RWPE2 (cell line): ENCODE measurements around the gene TMPRSS11D.

Source experiments
- ATAC-seq: fragments of 200-7000 bp; cut with Tn5 transposase; 3 replicates; pipeline ENCODE4 v1.9.1; 2021; ENCODE audit warnings: low read depth
- DNase-seq: peaks from one replicate; pipeline ENCODE4 v3.0.0-alpha.2; 2020; ENCODE audit warnings: low spot score
- H3K27ac ChIP-seq: fragments of 450-650 bp; 2 replicates; pipeline ENCODE4 v1.5.1; 2017; ENCODE audit warnings: mild to moderate bottlenecking; ENCODE audit not compliant: poor library complexity, severe bottlenecking
- H3K27me3 ChIP-seq: fragments of 250-450 bp; sonication (Bioruptor Pico); 2 replicates; pipeline ENCODE4 v1.5.1; 2021; ENCODE audit warnings: mild to moderate bottlenecking, moderate library complexity; ENCODE audit not compliant: insufficient read depth, poor library complexity, severe bottlenecking
- H3K36me3 ChIP-seq: fragments of 250-450 bp; sonication (Bioruptor Pico); 2 replicates; pipeline ENCODE4 v1.5.1; 2020; ENCODE audit warnings: low read depth, mild to moderate bottlenecking, moderate library complexity
- H3K4me1 ChIP-seq: fragments of 250-450 bp; sonication (Bioruptor Pico); 2 replicates; pipeline ENCODE4 v1.5.1; 2021; ENCODE audit warnings: mild to moderate bottlenecking, moderate library complexity; ENCODE audit not compliant: insufficient read depth, poor library complexity, severe bottlenecking
- H3K4me3 ChIP-seq: fragments of 250-450 bp; sonication (Bioruptor Pico); 2 replicates; pipeline ENCODE4 v1.5.1; 2021; ENCODE audit warnings: mild to moderate bottlenecking, moderate library complexity; ENCODE audit not compliant: severe bottlenecking
- H3K9me3 ChIP-seq: fragments of 250-450 bp; sonication (Bioruptor Pico); 2 replicates; pipeline ENCODE4 v1.5.1; 2021; ENCODE audit warnings: mild to moderate bottlenecking, moderate library complexity; ENCODE audit not compliant: severe bottlenecking
- TF ChIP-seq, protein P1 (sequence below): fragments of 450-650 bp; IDR thresholded peaks from one replicate; pipeline ENCODE4 v1.5.1; 2017; ENCODE audit warnings: mild to moderate bottlenecking, moderate library complexity; ENCODE audit not compliant: poor library complexity, severe bottlenecking

Gene TMPRSS11D

DNA sequence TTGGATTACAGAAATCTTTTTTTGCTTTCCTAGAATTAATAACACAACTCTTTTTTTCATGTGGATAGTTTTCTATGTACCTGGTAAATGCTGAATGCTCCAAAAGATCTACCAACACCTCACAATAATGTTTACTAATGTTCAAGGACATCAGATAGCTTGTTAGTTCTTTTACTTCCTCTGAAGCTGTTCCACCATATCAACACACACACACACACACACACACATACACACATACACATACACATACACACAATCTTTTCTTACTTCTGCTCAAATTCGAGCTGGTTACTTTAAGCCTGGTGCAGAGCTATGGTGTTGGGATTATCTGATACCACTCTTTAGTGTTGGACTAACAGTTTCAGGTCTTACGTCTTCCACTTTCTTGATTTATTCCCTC, 28.3 kb upstream of the TMPRSS11D start:
- H3K27me3 ChIP-seq = no peaks in the 10 kb centered on the region
- H3K36me3 ChIP-seq = no peaks in the 10 kb centered on the region
- DNase-seq (no peak), ATAC-seq (no peak)
- no peaks in the 10 kb centered on the region for H3K9me3 ChIP-seq
- TF ChIP-seq, protein P1, sequence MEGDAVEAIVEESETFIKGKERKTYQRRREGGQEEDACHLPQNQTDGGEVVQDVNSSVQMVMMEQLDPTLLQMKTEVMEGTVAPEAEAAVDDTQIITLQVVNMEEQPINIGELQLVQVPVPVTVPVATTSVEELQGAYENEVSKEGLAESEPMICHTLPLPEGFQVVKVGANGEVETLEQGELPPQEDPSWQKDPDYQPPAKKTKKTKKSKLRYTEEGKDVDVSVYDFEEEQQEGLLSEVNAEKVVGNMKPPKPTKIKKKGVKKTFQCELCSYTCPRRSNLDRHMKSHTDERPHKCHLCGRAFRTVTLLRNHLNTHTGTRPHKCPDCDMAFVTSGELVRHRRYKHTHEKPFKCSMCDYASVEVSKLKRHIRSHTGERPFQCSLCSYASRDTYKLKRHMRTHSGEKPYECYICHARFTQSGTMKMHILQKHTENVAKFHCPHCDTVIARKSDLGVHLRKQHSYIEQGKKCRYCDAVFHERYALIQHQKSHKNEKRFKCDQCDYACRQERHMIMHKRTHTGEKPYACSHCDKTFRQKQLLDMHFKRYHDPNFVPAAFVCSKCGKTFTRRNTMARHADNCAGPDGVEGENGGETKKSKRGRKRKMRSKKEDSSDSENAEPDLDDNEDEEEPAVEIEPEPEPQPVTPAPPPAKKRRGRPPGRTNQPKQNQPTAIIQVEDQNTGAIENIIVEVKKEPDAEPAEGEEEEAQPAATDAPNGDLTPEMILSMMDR = no peak
- no peak overlapping the region for H3K27ac ChIP-seq
- no peaks in the 10 kb centered on the region for H3K4me1 ChIP-seq
- no peak overlapping the region for H3K4me3 ChIP-seq

DNA sequence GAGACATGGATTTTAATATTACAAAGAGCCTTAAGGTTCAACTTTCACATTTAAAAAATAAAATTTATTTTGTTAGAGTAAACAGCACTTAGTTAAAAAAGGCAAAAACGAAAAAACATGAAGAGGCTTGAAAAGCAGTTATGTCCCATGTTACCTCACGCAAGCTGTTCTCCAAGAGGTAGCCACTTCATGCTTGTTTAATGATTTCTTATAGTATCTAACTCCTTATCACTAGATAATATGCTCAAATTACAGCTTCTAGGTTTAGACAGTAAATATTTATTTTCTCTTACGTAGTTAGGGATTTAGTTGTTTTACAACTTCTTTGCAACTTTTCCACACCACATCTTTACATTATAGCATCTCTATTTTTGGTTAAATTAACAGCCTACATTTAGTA, 27.8 kb upstream of the TMPRSS11D start:
- TF ChIP-seq, protein P1 = no peak
- Histone ChIP-seq H3K36me3 (no peaks in the 10 kb centered on the region), H3K27me3 (no peaks in the 10 kb centered on the region), H3K9me3 (no peaks in the 10 kb centered on the region), H3K27ac (no peak overlapping the region), H3K4me1 (no peaks in the 10 kb centered on the region), H3K4me3 (no peak overlapping the region)
- ATAC-seq (no peak), DNase-seq (no peak)

DNA sequence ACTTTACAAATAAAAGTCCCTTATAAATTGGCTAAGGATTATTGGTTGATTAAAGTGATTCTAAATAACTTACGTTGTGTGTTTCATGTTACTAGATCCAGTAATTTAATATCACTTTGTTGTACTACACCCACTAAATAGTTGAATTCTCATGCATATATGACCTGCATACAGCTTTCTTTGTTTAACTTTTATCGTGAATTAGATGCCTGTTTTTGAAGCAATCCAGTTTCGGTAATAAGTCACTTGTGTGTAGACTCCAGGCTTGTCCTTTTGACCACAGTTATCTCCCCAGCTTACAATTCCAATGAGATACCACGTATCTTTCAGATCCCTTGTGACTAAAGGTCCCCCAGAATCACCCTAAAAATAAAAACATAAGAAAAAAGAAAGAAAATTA, 27.3 kb upstream of the TMPRSS11D start:
- no peaks in the 10 kb centered on the region for H3K27me3 ChIP-seq
- no peaks in the 10 kb centered on the region for H3K36me3 ChIP-seq
- TF ChIP-seq, protein P1 = no peak
- no peak overlapping the region for H3K4me3 ChIP-seq
- no peak for DNase-seq
- H3K27ac ChIP-seq = no peak overlapping the region
- ATAC-seq = no peak
- no peaks in the 10 kb centered on the region for H3K9me3 ChIP-seq
- H3K4me1 ChIP-seq = no peaks in the 10 kb centered on the region

DNA sequence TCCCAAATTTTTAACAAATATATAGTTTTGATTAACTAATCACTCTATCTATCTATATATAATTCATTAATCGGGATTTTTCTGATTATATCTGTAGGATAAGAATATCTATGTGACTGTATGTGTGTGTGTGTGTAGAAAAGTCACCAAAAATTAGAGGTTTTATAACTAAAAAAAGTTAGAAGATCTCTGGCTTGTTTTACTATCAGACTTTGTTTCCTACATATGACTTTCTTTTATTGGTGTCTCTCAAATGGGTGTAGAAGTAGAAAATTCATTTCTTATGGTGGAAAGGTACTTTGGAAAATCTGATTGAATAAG, 26.7 kb upstream of the TMPRSS11D start:
- H3K27me3 ChIP-seq = no peaks in the 10 kb centered on the region
- no peaks in the 10 kb centered on the region for H3K4me1 ChIP-seq
- TF ChIP-seq, protein P1 = peak; percentile 63
- ATAC-seq = no peak
- no peaks in the 10 kb centered on the region for H3K36me3 ChIP-seq
- no peak overlapping the region for H3K4me3 ChIP-seq
- H3K9me3 ChIP-seq = no peaks in the 10 kb centered on the region
- DNase-seq = no peak
- H3K27ac ChIP-seq = no peak overlapping the region

DNA sequence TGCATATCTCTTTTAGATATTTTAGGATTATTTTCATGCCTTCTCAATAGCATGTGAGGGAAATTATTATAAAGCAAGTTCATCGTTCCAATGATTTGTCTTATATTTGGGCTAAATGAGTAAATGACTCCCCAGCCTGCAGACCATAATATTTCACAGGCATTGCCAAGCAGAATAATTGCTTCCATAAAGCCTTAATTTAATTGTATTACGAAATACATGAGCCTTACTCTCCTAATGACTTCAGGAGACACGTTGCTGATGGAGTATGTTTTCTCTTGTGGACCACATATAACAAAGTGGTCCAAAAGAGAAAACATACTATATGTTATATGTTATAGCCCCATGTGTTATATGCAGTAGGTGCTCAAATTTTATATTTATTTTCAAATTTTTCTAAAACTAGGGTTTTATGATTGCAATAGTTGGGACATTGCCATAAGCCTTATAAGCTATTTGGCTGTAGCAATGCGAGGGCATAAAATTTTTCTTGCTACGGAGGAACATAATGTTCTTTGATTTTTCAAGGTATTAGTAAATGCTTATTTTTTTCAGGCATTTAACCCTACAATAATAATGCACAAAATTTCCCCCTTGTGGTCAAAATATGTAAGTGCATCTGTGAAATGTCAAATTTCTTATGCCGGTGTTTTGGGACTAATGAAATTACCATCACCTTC, 26.2 kb upstream of the TMPRSS11D start:
- TF ChIP-seq, protein P1 = peak; percentile 84

More for the DNA sequence above, 26.2 kb upstream of the TMPRSS11D start:
- Histone ChIP-seq H3K4me1 (no peaks in the 10 kb centered on the region), H3K9me3 (no peaks in the 10 kb centered on the region), H3K4me3 (no peak overlapping the region), H3K27me3 (no peaks in the 10 kb centered on the region), H3K27ac (no peak overlapping the region), H3K36me3 (no peaks in the 10 kb centered on the region)
- DNase-seq = no peak
- ATAC-seq = no peak
